CD4-positive, alpha-beta T cell treated with Interleukin-4 for 4 hours (primary cell): ENCODE data around the gene TMEM63B.
"Not testable (repeated sequence)": the region's sequence is repeated elsewhere in the genome, so short reads cannot be mapped to it uniquely, and the experiment has no call there.

Experiments used
- DNase-seq: peaks from one replicate; pipeline ENCODE4 v3.0.0-alpha.2; 2020

The TMEM63B gene

DNA sequence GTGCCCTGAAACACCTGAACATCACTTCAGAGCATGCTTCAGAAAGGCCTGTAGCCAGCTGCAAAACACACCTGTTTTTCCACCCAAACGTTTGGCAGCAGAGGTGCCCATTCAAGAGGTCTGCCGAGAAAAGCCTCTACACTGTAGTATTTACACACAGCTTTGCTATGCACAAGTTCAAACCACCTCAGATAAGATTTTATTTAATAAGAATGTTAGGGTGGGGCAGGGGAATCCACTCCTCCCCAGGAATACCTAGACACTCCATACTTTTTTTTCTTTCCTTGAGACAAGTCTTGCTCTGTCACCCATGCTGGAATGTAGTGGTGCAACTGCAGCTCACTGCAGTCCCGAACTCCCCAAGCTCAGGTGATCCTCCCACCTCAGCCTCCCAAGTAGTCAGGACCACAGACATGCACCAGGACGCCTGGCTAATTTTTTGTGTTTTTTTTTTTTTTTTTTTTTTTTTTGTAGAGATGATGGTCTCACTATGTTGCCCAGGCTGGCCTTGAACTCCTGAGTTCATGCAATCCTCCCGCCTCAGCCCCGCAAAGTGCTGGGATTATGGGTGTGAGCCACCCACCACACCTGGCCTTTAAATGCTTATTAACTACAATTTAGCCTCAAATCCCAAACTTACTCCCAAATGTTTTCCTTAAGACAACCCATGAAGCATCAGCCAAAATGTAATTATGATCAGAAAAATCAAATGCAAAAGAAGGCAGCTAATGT, 9.8 kb upstream of the TMEM63B start:
- no peak for DNase-seq

DNA sequence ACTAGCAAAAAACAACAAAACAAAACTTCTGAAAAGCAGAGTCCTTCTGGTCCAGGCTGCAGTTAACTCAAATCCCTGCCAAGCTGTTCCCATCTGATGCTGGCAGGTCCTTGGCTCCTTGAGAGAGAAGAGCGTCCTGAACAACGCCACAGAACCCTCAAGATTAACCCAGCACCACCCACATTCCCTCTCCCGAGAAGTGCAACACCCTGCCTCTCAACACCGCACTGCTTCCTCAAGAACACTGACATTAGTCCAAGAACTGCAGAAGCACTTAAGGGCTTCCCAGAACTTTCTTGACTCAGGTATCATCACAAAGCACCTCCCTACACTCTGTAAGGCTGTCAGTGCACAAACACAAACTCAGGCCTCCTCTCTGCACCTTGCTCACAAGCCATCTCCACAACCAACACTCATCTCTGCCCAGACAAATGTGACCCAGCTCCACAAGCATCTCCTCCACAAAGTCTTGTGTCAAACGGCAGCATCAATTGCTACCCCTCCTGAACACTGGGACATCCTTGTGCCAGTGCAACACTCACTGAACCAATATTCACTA, 7.6 kb upstream of the TMEM63B start:
- no peak for DNase-seq

DNA sequence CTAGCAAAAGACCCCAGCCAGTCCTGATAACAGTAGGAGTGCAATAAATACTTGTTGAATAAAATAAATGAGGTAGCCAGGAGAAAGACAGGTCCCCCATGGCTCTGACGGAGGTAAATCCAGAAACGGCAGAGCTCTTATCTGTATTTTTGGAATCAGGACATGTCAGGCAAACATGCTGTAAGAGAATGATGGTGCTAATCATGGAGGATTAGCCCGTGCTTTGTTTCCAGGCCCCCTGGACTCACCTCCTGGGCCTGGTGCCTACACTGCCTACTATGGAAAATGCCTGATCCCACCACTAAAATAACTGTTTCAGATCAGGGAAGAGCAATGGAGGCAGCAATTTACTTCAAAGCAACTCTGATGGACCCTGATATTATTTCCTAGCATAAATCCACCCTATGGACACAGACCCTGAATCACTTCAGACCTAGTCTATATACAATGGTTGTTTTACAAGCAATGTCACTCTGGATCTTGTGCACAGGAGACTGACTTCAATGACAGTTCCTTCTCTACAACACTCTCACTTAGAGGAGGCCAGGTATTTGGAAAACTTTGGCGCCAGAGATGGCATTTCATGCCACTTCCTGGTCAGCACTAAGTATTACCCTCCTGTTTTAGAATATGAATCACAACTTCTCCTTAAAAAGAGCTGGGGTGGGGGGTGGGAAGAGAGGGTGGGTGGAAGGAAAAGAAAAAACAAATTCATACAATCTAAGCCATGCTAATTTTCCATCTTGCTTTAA, 6.5 kb upstream of the TMEM63B start:
- DNase-seq = no peak

DNA sequence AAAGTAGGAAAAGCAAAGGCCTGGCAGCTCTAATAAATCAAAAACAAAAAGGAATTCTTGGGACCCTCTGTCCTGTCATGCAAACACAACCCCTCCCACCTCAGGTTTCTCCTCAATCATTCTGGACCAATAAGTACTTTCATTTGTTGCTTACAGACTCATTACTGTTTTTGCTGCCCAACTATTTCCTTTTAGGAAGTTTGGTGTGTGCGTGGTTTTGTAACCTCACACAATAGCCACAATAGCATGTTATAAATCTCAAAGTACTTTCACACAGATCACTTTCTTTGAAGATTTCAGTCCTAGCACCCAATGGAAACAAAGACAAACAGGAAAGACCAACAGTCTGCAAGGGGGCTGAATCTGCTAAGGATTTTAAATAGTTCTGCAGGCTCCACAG, 4.6 kb upstream of the TMEM63B start:
- peak; percentile 48 for DNase-seq

DNA sequence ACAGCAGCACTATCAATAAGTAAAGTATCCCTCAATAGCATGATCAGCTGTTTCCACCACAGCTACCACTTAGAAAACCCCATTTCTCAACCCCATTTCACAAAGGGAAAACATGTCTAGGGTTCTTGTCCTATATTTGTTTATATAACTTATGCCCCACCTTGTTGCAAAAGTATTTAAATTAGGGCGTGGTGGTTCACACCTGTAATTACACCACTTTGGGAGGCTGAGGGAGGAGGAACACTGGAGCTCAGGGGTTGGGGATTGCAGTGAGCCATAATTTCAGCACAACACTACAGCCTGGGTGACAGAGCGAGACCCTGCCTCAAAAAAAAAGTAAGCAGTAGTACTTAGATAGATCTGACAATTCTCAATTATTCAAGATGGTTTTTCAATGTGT, 3.8 kb upstream of the TMEM63B start:
- DNase-seq = peak; percentile 15

DNA sequence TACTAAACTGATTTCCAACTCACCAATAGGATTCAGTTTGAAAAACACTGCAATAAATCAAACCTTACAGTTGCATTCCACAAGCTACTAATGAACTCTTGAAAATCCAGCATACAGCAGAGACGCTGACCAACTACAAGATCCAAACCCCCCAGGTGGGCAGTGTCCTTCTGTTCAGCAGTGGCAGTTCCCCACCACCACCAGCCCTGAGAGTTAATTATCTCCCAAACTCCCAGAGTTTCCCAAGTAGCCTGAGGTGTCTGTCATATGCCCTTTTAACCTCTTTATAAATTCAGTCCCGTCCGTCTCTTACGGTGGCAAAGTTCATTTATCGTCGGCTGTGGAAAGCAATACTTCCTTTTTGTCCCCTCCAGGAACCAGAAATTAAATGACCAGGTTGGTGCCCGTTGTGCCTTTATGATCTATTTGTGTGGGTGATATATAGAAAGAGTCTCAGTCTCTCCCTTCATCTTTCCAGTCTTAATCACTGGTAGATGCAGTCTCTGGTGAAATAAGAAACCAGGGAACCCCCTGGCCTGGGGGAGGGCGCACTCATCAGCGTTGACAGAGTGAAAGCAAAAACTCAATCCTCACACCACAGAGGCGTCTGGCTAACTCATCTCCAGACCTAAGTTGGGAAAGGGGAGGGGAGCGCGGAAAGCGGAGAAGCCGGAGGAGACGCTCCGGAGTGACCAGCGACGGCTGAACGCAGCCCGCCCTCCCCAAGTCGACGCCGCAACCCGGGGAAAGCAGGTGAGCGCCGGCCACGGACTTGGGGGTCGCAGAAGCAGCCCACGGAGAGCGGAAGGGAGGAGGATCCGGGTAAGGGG, 819 bp upstream of the TMEM63B start:
- DNase-seq = peak; percentile 58

DNA sequence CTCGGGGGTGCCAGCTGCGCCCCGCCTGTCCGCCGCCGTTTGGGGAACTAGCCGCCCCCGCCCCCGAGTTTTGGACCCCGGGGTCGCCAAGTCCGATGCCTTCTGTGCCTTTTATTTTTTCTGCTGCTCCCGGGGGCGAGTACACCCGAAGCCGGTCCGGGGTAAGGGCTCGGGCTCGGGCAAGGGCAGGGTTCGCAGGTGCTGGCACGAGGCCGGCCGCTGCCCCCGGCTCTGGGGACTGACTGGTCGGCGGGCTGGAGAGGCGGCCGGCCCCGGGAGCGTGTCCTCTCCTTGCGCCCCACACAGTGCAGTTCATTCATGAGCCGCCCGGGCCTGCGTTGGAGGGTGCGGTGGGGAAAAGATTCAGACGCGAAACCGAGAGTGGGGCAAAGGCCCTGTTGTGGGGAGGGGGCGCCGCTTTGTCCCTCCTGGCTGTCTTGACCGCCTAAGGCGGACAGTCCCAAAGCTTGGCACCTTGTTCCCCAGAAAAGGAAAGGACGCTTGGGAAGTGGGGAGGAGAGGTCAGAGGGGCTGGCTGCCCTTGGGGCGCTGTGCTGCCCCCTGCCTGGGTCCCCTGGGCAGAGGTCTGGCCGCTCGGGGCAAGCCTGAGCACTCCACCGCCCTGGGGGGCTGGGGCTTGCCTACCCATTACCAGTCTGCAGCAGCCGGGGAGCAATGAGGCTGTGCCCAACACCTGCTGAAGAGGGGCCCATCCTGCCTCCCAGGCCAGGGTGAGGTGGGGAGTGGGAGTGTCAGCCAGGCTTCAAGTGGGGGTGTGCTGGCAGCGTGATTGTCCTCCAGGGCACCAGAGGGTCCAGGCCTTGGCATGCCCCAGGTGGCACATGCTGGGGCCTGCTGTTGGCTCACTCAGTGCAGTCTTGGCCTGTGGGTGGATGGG, 915 bp downstream of the TMEM63B start:
- no peak for DNase-seq

DNA sequence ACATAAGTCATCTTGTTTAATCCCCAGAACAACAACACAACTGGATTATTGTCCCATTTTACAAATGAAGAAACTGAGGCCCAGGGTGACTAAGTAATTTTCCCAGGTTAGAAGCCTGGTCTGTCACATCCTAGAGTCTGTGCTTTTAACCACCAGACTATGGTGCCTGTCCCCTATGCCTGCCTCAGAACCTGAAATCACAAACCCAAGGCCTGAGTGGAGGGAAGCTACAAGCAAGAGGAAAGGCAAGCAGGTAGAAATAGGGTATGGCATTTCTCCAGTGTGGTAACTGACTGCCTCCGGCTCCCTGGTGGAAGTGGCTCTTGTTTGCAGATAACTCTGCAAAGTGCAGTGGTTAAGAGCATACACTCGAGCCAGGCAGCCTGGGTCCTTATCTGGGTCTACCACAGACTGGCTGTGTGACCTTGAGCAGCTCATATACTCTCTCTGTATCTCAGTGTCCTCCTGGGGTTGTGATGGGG, 2.5 kb downstream of the TMEM63B start:
- DNase-seq = no peak

DNA sequence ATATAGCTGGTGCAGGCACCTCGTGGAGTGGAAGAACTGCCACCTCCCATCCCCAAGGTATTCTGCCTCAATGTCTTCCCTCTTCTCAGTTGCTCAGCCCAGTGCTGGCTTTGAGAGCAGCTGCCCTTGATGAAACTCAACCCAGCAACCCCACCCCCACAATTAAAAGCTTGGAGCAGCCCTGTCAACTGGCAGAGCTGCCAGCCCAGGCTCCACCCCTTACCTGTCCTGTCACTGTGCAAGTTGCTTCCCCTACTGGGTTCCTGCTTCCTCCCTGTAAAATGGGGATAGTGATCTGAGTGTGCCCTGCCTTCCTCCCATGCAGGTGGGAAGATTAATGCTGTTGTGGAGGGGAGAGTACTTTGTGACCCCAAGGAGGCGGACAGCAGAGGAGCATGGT, 4.5 kb downstream of the TMEM63B start:
- no peak for DNase-seq

DNA sequence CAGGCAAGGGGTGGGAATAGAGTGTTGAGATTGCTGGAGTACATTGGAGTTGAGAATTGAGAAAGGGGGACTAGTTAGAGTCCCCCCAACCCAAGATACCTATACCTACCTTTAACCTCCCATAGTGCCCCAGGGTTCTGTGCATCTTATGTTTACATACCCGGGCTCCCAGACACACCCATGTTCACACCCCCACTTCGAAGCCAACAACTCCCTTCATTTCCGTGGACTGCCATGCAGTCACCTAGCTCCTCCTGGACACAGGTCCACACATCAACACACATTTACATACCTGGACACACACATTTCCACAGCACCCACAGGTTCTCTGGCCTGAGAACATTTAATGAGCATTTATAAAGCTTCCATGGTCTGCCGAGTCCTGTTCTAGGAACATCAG, 5.1 kb downstream of the TMEM63B start:
- DNase-seq = no peak

DNA sequence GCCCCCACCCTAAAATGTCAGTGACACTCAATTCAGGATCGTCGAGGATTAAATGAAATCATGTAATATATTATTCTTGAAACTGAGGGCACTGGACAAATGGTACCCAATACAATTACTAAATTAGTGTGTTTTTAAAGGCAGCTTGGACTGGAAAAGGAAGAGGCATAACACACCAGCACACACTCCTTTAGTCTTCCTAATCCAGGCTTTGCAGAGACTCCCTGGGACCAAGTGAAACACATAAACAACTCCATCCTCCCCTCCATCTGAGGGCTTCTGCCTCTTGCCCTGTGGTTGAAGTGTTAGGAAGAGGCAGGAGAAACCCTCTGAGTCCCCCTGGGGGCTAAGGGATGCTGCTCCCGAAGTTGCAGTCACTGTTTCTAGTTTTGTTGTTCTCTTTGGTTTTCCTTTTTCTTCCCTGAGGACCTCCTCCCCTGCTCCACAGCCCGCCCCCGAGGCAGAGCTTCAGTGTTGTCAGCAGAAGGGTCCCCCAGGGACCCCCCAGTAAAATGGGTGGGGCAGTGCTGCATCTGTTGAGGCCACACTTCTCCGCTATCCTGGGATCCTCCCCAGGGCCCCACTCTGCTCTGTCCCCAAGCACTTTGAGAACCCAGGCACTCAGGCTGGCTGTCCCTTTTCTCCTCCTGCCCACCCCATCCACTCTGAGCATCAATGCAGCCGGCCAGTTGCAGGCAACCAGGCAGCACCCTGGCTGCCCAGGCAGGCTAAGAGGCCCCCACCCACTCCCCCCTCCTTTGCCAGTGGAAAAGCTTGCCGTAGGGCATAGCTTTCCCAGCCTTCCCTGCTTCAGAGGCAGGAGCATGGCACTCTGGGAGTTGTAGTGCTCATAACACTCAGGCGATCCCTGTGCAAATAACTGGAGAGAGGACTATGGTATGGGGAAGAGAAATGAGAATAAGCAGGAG, 5.9 kb downstream of the TMEM63B start:
- DNase-seq = no peak

DNA sequence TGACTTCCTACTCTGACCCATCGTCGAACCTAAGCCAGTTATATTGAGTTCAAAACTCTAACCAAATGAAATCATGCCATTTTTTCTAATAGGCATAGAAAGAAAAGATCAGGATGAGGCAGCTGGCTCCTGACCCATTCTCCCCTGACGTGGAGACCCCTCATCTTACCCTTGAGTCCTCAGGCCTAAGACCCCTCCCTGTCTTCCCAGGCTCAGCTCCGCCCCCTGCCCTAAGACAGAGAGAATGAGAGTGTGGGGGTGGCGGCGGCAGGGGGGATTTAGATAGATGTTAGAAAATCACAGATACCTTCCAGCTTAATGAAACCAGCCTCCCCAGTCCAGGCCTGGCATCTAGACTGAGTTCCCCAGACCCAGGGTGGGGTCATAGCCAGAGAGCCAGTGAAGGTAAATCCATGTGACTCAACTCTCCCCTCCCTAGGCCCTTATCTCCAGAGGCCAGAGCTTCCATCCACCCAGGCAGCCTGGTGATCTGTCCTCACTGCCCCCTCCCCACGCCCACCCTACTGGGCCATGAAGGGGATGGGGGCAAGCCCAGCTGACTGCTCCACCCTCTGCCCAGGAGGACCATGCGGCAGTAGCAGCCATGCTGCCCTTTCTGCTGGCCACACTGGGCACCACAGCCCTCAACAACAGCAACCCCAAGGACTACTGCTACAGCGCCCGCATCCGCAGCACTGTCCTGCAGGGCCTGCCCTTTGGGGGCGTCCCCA, 6.8 kb downstream of the TMEM63B start:
- DNase-seq = no peak

DNA sequence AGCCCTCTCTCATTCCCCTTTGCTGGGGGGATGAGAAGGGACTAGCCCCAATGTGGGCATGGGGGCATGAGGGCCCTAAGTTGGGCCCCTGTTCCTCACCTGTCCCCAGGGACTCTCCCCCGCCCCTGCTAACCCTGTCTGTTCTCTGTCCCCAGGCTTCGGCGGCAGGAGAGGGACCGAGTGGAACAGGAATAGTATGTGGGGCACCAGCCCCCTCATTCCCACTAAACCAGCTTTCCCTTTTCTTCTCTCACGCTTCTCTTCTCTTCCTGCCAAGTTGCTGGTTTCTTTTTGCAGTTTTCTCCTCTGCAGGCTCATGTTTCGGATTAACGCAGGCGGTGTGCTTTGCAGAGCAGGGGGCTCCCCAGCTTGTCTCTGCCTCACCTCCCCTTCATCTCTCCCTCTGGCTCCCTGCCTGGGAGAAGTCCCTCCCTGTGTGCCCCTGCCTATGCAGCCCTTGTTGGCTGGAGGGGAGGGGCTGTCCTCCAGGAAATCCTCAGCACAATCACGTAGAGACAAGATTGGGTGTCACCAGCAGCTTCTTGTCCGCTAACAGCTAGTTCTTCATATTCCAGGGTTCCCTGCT, 7.9 kb downstream of the TMEM63B start:
- no peak for DNase-seq

DNA sequence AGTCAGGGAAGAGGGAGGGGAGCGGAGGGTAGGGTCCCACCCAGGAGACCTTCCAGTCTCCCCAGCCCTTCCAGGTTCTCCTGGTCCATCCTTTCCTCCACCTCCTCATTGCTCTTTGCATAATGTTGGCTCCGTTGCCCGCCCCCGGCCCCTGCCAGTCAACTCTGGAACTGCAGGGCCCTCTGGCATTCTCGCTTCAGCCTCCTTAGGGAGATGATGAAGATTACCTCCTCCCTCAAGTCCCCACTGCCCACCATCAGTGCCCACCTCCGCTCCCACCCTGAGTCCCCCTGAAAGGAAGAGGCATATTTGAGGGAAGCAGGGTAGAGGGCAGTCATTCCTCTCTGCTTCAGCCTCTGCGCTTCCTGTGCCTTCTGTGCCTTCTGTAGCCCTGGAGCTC, 8.5 kb downstream of the TMEM63B start:
- no peak for DNase-seq

DNA sequence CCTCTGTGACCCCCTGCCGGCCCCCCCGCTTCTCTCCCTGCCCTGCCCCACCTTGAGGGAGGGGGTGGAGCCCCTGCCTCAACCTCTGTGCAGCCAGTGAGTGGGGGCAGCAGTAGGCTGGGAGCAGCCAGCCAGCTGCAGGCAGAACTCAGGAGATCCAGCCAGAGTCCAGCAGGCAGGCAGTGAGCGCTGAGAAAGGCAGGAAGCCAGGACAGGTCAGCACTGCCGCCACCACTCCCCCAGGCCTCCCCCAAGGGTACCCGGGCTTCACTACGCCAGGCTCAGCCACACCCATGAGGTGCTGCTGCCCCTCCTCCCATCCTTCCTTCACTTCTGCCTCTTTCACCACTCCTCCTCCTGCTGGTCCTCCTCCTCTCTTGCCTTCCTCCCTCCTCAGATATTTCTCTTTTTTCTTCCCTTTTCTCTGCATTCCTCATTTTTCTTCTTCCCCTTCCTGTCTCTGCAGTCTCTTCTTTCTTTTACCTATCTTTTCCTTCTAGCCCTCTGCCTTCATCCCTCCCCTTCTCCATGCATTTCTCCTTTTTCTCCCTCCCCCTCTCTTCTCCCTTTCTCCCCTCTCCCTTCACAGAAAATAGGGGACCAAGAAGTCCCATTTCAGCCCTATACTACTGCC, 11.5 kb downstream of the TMEM63B start:
- DNase-seq = no peak

DNA sequence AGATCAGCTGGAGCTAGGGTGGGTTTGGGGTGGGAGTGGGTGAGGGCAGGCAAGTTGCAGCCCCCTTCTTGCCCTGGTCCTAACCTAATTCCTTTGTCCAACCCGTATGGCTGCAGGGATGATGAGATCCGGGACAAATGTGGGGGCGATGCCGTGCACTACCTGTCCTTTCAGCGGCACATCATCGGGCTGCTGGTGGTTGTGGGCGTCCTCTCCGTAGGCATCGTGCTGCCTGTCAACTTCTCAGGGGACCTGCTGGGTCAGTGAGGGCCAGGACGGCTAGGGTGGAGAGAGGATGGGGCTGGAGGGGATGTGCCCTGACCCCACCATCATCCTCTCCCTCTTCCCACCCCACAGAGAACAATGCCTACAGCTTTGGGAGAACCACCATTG, 12.0 kb downstream of the TMEM63B start:
- DNase-seq = no peak

DNA sequence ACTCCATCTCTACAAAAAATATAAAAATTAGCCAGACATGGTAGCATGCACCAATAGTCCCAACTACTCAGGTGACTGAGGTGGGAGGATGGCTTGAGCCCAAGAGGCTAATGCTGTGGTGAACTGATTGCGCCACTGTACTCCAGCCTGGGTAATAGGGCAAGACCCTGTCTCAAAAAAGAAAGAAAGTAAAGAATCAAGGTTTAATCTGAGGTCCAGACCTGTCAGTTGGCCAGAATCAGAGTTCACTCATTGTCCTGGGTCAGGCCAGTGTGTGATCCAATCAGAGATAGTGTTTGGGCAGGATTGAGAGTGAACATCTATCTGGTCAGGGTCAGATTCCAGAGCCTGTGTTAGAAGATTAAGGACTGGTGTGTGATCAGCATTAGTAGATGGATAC, 15.5 kb downstream of the TMEM63B start:
- DNase-seq = no peak

DNA sequence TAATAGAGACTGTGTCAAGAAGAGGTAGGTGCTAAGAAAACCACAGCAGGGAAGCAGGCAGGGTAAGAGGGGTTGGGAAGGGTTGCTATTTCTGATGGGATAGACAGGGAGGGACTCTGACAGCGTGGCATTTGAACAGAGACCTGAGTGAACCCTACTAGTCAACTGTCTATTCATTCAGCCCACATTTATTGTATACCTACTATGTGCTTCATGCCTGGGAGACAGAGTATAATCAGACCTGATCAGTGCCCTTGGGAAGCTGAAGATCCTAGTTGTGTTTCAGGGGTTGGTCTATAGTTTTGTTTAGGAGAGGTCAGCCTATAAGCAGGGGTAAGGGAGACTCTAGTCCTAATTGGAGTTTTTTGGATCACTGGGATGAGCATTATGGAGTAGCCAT, 16.4 kb downstream of the TMEM63B start:
- DNase-seq = no peak

DNA sequence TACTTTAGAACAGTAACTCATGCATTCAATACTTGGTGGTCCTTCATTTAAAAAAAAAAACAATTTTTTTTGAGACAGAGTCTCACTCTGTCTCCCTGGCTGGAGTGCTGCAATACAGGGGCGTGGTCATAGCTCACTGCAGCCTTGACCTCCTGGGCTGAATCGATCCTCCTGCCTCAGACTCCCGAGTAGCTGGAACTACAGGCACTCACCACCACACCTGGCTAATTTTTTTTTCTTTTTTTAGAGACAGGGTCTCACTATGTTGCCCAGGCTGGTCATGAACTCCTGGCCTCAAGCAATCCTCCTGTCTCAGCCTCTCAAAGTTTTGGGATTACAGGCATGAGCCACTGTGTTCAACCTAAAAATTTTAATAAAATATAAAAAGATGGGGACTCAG, 17.2 kb downstream of the TMEM63B start:
- not testable (repeated sequence) for DNase-seq
